Measurements from ENCODE around the gene TENM3.
"Not testable (repeated sequence)": the region's sequence is repeated elsewhere in the genome, so short reads cannot be mapped to it uniquely, and the experiment has no call there.

The TENM3 gene

GRCh38 chr4:182807767-182808548 lies 564.8 kb downstream of the TENM3 start:
- DNase-seq (ENCODE audit: low read depth, low spot score): no peak

- no peak for DNase-seq (ENCODE audit: low read depth, low spot score)
Observed at GRCh38 chr4:182808673-182809416, 565.6 kb downstream of the TENM3 start.

GRCh38 chr4:182809417-182810102 lies 566.4 kb downstream of the TENM3 start:
- DNase-seq (ENCODE audit: low read depth, low spot score): no peak

- no peak for DNase-seq (ENCODE audit: low read depth, low spot score)
Observed at GRCh38 chr4:182810103-182810615, 567.0 kb downstream of the TENM3 start.

GRCh38 chr4:182812916-182813315 lies 569.7 kb downstream of the TENM3 start:
- DNase-seq (ENCODE audit: low read depth, low spot score): no peak

GRCh38 chr4:182814065-182814464 lies 570.9 kb downstream of the TENM3 start:
- DNase-seq (ENCODE audit: low read depth, low spot score): not testable (repeated sequence)

- DNase-seq (ENCODE audit: low read depth, low spot score): no peak
Observed at GRCh38 chr4:182818926-182819730, 575.9 kb downstream of the TENM3 start.

- no peak for DNase-seq (ENCODE audit: low read depth, low spot score)
Observed at GRCh38 chr4:182819751-182820150, 576.5 kb downstream of the TENM3 start.

- DNase-seq (ENCODE audit: low read depth, low spot score): no peak
Observed at GRCh38 chr4:182822554-182822953, 579.4 kb downstream of the TENM3 start.

GRCh38 chr4:182823576-182823975 lies 580.4 kb downstream of the TENM3 start:
- no peak for DNase-seq (ENCODE audit: low read depth, low spot score)

- no peak for DNase-seq (ENCODE audit: low read depth, low spot score)
Observed at GRCh38 chr4:182825003-182825402, 581.8 kb downstream of the TENM3 start.

GRCh38 chr4:182825786-182826185 lies 582.6 kb downstream of the TENM3 start:
- DNase-seq (ENCODE audit: low read depth, low spot score): no peak

- no peak for DNase-seq (ENCODE audit: low read depth, low spot score)
Observed at GRCh38 chr4:182826391-182826790, 583.2 kb downstream of the TENM3 start.

- DNase-seq (ENCODE audit: low read depth, low spot score): no peak
Observed at GRCh38 chr4:182827166-182827565, 584.0 kb downstream of the TENM3 start.

GRCh38 chr4:182827954-182828353 lies 584.8 kb downstream of the TENM3 start:
- no peak for DNase-seq (ENCODE audit: low read depth, low spot score)

- no peak for DNase-seq (ENCODE audit: low read depth, low spot score)
Observed at GRCh38 chr4:182828360-182829025, 585.3 kb downstream of the TENM3 start.

GRCh38 chr4:182829196-182829595 lies 586.0 kb downstream of the TENM3 start:
- DNase-seq (ENCODE audit: low read depth, low spot score): no peak

- DNase-seq (ENCODE audit: low read depth, low spot score): no peak
Observed at GRCh38 chr4:182831376-182831775, 588.2 kb downstream of the TENM3 start.

- DNase-seq (ENCODE audit: low read depth, low spot score): no peak
Observed at GRCh38 chr4:182832352-182833120, 589.3 kb downstream of the TENM3 start.
